ENCODE measurements around the gene EFCAB9. TPM values are rescaled to one million over a fixed set of nuclear protein-coding genes. Genes with fewer than 3 reads are reported as not detected.
A peak's percentile ranks its signal among the peaks of the same experiment; 100 is the strongest.

Gene EFCAB9
- total RNA-seq, 4 donors from 2014 or later, result not detected

DNA sequence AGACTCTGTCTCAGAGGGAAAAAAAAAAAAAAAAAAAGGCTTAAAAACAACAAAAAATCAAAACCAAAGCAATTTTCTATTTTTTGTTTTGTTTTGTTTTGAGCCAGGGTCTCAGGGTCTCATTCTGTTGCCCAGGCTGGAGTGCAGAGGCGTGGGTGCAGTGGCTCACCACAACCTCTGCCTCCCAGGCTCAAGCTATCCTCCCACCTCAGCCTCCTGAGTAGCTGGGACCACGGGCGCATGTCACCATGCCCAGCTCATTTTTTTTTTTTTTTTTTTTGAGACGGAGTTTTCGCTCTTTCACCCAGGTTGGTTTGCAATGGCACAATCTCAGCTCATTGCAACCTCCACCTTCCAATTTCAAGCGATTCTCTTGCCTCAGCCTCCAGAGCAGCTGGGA lies 11.7 kb upstream of the EFCAB9 start:
- no peak overlapping the region for H3K27ac ChIP-seq
- intact Hi-C loops (cut with DNase I), result no loop called here
- no peaks in the 10 kb centered on the region for H3K9me3 ChIP-seq
- WGBS, 2 donors, result 92 to 98% methylated on average over 6 of the region's 6 CpGs
- H3K4me3 ChIP-seq (replicated peaks in 1 of 3), result no peak overlapping the region
- H3K36me3 ChIP-seq, result no peaks in the 10 kb centered on the region
- peaks cover 0 to 7% of the 10 kb centered on the region in 2 donors for H3K4me1 ChIP-seq
- DNase-seq, result no peak
- H3K27me3 ChIP-seq, result no peaks in the 10 kb centered on the region
- TF ChIP-seq POLR2A (IDR thresholded peaks at IDR 0.05) (no peak), CTCF (IDR thresholded peaks at IDR 0.05) (no peak)

- WGBS, 2 donors, result 85 to 87% methylated on average over 4 of the region's 4 CpGs
- no peaks in the 10 kb centered on the region for H3K9me3 ChIP-seq
- H3K27ac ChIP-seq, result no peak overlapping the region
- no peak for TF ChIP-seq CTCF (IDR thresholded peaks at IDR 0.05)
- no peak for TF ChIP-seq POLR2A (IDR thresholded peaks at IDR 0.05)
- intact Hi-C loops (cut with DNase I), result no loop called here
- no peak for DNase-seq
- H3K27me3 ChIP-seq, result no peaks in the 10 kb centered on the region
- H3K36me3 ChIP-seq, result no peaks in the 10 kb centered on the region
- no peak overlapping the region for H3K4me3 ChIP-seq (replicated peaks in 1 of 3)
- peaks cover 0 to 7% of the 10 kb centered on the region in 2 donors for H3K4me1 ChIP-seq
Measured at GRCh38 chr5:172183881-172184280, 10.1 kb upstream of the EFCAB9 start.

- TF ChIP-seq CTCF (IDR thresholded peaks at IDR 0.05) (no peak), POLR2A (IDR thresholded peaks at IDR 0.05) (no peak)
- no peak overlapping the region for H3K27ac ChIP-seq
Measured at GRCh38 chr5:172185096-172185461, 8.9 kb upstream of the EFCAB9 start.

DNA sequence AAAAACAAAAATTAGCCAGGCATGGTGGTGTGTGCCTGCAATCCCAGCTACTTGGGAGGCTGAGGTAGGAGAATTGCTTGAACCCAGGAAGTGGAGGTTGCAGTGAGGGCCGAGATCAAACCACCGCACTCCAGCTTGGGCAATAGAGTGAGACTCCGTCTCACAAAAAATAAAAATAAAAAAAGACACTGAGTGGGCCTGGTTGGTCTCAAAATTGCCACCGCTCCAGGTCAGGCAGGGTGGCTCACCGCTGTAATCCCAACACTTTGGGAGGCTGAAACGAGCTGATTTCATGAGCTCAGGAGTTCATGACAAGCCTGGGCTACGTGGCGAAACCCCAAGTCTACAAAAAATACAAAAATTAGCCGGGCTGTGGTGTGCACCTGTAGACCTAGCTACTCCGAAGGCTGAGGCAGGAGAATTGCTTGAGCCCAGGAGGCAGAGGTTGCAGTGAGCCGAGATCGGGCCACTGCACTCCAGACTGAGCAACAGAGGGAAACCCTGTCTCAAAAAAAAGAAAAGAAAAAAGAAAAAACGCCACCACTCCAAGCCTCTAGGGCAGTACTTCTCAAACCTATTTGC lies 7.8 kb upstream of the EFCAB9 start:
- Histone ChIP-seq H3K27ac (no peak overlapping the region), H3K4me1 (peaks cover 0 to 7% of the 10 kb centered on the region in 2 donors), H3K36me3 (no peaks in the 10 kb centered on the region), H3K27me3 (no peaks in the 10 kb centered on the region), H3K9me3 (no peaks in the 10 kb centered on the region), H3K4me3 (replicated peaks in 1 of 3) (peak overlapping the region in 1 of 3 donors; percentile 81)
- intact Hi-C loops (cut with DNase I), result loop anchor here (5.0 kb wide), 2 partner anchors 79 to 96 kb away; partner anchors contain the start of gene UBTD2
- DNase-seq, result no peak
- no peak for TF ChIP-seq POLR2A (IDR thresholded peaks at IDR 0.05)
- TF ChIP-seq CTCF (IDR thresholded peaks at IDR 0.05), result no peak
- WGBS, 2 donors, result 83 to 91% methylated on average over 13 of the region's 13 CpGs

More at GRCh38 chr5:172185096-172185461, 8.9 kb upstream of the EFCAB9 start:
- Histone ChIP-seq H3K27me3 (no peaks in the 10 kb centered on the region), H3K36me3 (no peaks in the 10 kb centered on the region), H3K4me1 (peaks cover 0 to 7% of the 10 kb centered on the region in 2 donors), H3K9me3 (no peaks in the 10 kb centered on the region), H3K4me3 (replicated peaks in 1 of 3) (no peak overlapping the region)
- intact Hi-C loops (cut with DNase I), result loop anchor here (5.0 kb wide), 2 partner anchors 78 to 97 kb away; partner anchors contain the start of gene UBTD2
- WGBS, 2 donors, result 72 to 73% methylated on average over 10 of the region's 10 CpGs
- DNase-seq, result no peak

Measured in thyroid gland (tissue), 4 donors.